ENCODE results near the gene UPF2.

GRCh38 chr10:11899067-11899876, 143.3 kb downstream of the UPF2 start:
- no peak for TF ChIP-seq POLR2A (IDR thresholded peaks at IDR 0.05; ENCODE audit: low read length)
- no peak for TF ChIP-seq GATA1 (IDR thresholded peaks at IDR 0.05; ENCODE audit: low read depth, low read length)
